Stimulated activated naive B cell treated with anti-CD40 and anti-IgM and Interleukin-4, amounts not matched to agents 10 μg/mL and 1 μg/mL and 100 μg/mL, for 72 hours (primary cell): ENCODE measurements around the gene C1orf105.

Experiments
- ATAC-seq, 2 donors: fragments of 150-1000 bp; cut with Tn5 transposase; replicated peaks; 2 replicates each; pipeline ENCODE4 v1.10.0; 2021; ENCODE audit warnings: moderate library complexity in 1 of 2
- DNase-seq: peaks from one replicate; pipeline ENCODE4 v3.0.0; 2021
- H3K27ac Mint-ChIP-seq: one replicate; pipeline ENCODE4 v1.8.0; 2022; ENCODE audit warnings: mild to moderate bottlenecking, mixed read lengths
- H3K27me3 Mint-ChIP-seq, 2 donors: one replicate each; pipeline ENCODE4 v1.8.0; 2022; ENCODE audit warnings: mixed read lengths in 2 of 2
- H3K36me3 Mint-ChIP-seq, 2 donors: one replicate each; pipeline ENCODE4 v1.8.0; 2022; ENCODE audit warnings: mixed read lengths in 2 of 2, mild to moderate bottlenecking in 1 of 2
- H3K4me1 Mint-ChIP-seq, 2 donors: one replicate each; pipeline ENCODE4 v1.8.0; 2022; ENCODE audit warnings: mixed read lengths in 2 of 2, mild to moderate bottlenecking in 1 of 2
- H3K4me3 Mint-ChIP-seq, 2 donors: one replicate each; pipeline ENCODE4 v1.8.0; 2022; ENCODE audit warnings: mild to moderate bottlenecking in 2 of 2, mixed read lengths in 2 of 2, moderate library complexity in 1 of 2
- H3K9me3 Mint-ChIP-seq, 2 donors: one replicate each; pipeline ENCODE4 v1.8.0; 2022; ENCODE audit warnings: mixed read lengths in 2 of 2, mild to moderate bottlenecking in 1 of 2

The C1orf105 gene

DNA sequence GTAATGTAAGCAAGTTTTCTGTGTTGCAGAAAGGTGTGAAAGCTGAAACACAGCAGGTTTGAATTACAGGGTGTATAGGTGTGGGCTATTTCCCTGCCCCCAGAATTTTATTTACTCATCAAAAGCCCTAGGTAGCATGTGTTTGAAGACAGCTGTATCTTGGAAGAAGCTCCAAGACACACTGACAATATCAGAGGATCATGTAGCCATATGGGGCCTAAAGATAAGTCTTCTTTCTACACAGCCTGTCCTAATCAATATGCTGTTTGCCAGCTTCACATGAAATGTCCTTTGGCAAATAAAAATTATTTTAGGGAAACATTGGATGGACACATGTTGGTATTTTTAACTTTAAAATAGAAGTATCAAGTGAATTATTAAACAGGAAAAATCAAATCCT, 95.0 kb downstream of the C1orf105 start:
- no peaks in the 10 kb centered on the region for H3K36me3 Mint-ChIP-seq
- no peak overlapping the region for H3K27ac Mint-ChIP-seq
- no peaks in the 10 kb centered on the region for H3K4me1 Mint-ChIP-seq
- no peaks in the 10 kb centered on the region for H3K27me3 Mint-ChIP-seq
- DNase-seq: no peak
- no peaks in the 10 kb centered on the region for H3K9me3 Mint-ChIP-seq
- H3K4me3 Mint-ChIP-seq: no peak overlapping the region
- ATAC-seq: no peak

- peak; percentile 55 to 62 for ATAC-seq
- no peaks in the 10 kb centered on the region for H3K36me3 Mint-ChIP-seq
- no peaks in the 10 kb centered on the region for H3K27me3 Mint-ChIP-seq
- no peak overlapping the region for H3K27ac Mint-ChIP-seq
- no peaks in the 10 kb centered on the region for H3K4me1 Mint-ChIP-seq
- H3K9me3 Mint-ChIP-seq: no peaks in the 10 kb centered on the region
- DNase-seq: no peak
- H3K4me3 Mint-ChIP-seq: no peak overlapping the region
These were observed 95.4 kb downstream of the C1orf105 start for GRCh38 chr1:172515927-172516326.

GRCh38 chr1:172517081-172517480, 96.6 kb downstream of the C1orf105 start:
- ATAC-seq (no peak), DNase-seq (no peak)
- H3K4me1 Mint-ChIP-seq: no peaks in the 10 kb centered on the region
- no peaks in the 10 kb centered on the region for H3K9me3 Mint-ChIP-seq
- H3K4me3 Mint-ChIP-seq: no peak overlapping the region
- no peak overlapping the region for H3K27ac Mint-ChIP-seq
- no peaks in the 10 kb centered on the region for H3K27me3 Mint-ChIP-seq
- no peaks in the 10 kb centered on the region for H3K36me3 Mint-ChIP-seq

GRCh38 chr1:172517545-172517944, 97.1 kb downstream of the C1orf105 start:
- H3K9me3 Mint-ChIP-seq: no peaks in the 10 kb centered on the region
- no peaks in the 10 kb centered on the region for H3K27me3 Mint-ChIP-seq
- no peak for ATAC-seq
- H3K4me1 Mint-ChIP-seq: no peaks in the 10 kb centered on the region
- no peak overlapping the region for H3K4me3 Mint-ChIP-seq
- H3K27ac Mint-ChIP-seq: no peak overlapping the region
- DNase-seq: no peak
- no peaks in the 10 kb centered on the region for H3K36me3 Mint-ChIP-seq
